ENCODE results near the gene OXTR.
"Not testable (repeated sequence)": the region's sequence is repeated elsewhere in the genome, so short reads cannot be mapped to it uniquely, and the experiment has no call there.

OXTR gene

GRCh38 chr3:8739757-8740504, 29.5 kb downstream of the OXTR start:
- no peak for DNase-seq

DNA sequence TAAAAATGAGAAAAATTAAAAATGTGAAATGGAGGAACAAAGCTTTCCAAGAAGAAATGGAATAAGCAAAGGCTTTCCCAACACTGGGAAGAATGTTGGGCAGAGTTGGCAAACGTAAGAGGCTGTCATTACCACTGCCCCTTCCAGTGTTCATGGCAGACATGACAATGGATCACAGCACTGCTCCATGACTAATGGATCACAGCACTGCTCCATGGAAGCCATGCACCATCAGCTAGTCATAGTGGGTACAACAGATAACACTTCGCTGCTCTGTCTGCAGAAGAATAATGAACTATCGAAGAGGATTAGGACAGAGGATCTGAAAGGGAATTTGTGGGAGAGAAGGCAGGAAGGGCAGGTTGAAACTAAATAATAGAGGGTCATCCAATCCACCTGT, 30.8 kb downstream of the OXTR start:
- DNase-seq = no peak

DNA sequence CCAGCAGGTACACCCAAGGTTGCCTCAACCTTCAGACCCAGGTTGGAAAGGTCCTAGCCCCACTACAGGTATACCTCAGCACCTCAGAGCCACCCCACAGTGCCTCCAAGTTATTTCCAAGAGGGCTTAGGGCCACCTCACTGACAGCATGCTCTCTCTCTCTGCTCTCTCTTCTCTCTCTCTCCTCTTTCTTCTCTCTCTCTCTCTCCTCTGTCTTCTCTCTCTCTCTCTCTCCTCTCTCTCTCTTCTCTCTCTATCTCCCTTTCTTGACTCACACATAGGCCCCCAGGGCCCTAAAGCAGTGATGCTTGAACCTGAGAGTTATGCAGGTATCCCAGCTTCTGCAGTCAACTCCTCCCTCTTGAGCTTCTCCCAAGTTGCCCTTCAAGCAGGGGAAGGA, 31.6 kb downstream of the OXTR start:
- no peak for DNase-seq

GRCh38 chr3:8737301-8737700, 32.1 kb downstream of the OXTR start:
- no peak for DNase-seq

- no peak for DNase-seq
Observed at GRCh38 chr3:8736436-8736835, 33.0 kb downstream of the OXTR start.

GRCh38 chr3:8734908-8735307, 34.5 kb downstream of the OXTR start:
- no peak for DNase-seq

DNA sequence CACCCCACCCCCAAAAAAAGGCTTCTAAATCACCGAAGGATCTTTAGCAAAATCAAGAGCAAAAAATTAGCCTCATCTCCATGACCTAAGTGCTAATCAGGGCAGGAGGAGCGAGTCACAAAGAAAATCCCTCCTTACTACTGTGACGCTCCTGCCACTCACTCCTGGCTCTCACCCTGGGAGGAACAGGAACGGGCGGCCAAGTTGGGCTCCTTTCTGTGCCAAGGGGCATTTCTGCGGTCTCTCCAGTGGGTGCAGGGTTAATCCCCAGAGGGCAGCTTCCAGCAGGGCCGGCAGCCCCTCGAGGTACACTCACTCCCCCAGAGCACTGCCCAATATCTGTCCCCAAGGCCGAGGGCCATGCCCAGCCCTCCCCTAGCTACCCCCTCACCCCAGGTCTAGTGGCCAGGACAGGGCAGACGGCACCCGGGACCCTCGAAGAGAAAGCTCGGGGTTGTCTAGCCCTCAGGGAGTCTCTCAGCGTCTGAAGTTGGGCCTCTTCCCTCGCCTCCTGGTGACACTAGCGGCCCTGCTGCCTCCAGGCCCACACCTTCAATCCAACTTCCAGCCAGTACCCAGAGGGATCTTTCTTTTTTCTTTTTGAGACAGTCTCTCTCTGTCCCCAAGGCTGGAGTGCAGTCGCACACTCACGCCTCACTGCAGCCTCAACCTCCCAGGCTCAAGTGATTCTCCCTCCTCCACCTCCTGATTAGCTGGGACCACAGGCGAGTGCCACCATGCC, 35.1 kb downstream of the OXTR start:
- DNase-seq = no peak

DNA sequence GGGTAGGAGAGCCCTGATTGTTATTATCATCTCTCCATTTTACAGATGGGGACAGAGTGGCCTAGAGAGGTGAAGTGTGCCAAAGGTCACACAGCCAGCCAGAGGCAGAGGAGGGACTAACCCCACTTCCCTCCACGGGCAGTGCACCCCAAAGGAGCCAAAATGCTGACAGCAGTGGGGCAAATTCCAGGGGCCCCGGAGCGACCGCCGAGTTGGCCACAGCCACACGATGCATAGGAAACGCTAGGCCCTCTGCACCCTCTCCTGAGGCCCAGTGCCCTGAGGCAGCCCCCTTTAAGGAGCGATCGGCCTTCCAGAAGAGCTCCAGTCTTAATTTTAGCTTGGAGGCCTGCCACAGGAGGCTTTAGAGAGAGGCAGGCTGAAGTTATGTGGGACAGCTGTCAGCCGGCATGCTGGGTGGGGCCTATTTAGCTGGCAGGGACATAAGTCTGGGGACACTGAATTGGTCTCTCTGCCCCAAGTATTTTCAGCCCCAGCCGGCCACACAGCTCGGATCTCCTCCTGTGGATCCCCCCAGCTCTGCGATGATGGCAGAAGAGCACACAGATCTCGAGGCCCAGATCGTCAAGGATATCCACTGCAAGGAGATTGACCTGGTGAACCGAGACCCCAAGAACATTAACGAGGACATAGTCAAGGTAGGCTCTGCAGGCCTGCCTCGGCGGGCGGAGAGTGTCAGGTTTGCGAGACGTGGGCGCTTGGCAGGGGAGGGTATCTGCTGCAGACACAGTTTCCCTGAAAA, 35.9 kb downstream of the OXTR start, which contains the start of gene CAV3:
Gene CAV3 (plus strand): TSS at position 471 of the 763 bp plus-strand sequence. CDS start 75 bp downstream, at position 546.
- no peak for DNase-seq

GRCh38 chr3:8732413-8732812, 37.0 kb downstream of the OXTR start:
- no peak for DNase-seq

DNA sequence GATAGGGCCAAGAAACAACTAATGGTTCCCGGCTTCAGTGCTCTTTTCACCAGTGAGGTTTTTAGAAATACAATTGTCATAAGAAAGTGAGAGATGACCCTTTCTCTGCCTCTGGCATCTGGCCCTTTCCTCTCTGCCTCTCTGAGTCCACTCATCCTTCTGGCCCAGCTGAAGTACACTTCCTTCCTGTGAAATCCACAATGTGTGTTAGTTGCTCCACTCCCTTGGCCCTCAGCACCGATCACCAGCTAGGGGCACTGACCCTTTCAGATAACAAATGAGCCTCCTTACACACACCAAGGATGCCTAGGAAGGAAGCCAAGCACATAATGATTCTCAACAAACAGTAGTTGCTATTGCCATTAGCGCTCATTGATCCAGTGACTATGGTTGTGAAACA, 38.8 kb downstream of the OXTR start:
- DNase-seq = no peak

GRCh38 chr3:8729479-8729878, 39.9 kb downstream of the OXTR start:
- no peak for DNase-seq

GRCh38 chr3:8727605-8728512, 41.6 kb downstream of the OXTR start:
- DNase-seq = no peak

DNA sequence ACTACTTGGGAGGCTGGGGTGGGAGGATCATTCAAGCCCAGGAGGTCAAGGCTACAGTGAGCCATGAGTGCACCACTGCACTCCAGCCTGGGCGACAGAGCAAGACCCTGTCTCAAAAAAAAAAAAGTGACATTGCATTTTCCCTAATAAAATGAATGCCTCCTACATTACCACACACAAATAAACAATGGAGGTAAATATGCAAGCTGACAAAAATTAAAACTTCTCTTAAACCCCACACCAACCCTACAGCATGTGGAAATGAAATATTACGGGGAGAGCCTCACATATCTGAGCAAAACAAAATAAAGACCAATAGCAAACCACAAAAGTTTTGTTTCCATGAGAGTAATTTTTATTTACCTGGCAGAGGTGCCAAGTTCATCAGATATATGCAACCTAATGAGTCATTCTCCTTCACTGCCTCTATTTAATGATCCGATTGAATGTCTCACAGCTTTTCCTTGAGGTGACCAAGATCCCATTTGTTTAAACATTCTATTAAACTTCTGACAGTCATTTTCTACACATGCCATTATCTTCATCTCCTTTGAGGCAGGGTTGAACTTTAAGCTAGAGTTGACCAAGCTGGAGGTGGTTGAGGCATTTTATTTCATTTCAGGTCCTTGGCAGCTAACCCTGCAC, 45.2 kb downstream of the OXTR start:
- no peak for DNase-seq

GRCh38 chr3:8723612-8724011, 45.8 kb downstream of the OXTR start:
- no peak for DNase-seq

DNA sequence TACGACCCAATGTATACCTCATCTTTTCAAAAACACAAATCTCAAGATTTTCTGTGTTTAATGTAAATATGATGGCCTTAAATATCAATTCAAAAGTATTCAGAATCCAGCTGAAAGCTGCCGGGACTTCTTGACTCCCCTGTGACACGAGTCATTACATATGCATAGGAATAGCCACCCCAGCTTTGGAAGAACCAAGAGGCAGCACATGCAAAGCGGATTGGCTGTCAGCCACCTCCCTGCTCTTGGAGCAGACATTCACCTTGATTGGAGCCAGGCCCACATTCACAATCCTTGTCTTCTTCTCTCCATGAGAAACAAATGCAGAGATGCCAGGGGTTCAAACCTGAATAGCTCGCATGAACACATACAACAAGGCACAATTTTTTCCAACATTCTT, 46.6 kb downstream of the OXTR start:
- no peak for DNase-seq

DNA sequence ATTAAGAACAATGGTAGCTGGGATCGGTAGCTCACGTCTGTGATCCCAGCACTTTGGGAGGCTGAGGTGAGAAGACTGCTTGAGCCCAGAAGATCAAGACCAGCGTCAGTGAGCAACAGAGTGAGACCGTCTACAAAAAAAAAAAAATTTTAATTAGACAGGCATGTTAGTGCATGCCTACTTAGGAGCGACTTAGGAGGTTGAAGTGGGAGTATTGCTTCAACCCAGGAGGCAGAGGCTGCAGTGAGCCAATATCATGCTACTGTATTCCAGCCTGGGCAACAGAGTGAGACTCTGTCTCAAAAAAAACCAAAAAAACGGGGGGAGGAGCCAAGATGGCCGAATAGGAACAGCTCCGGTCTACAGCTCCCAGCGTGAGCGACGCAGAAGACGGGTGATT, 53.7 kb downstream of the OXTR start:
- DNase-seq = not testable (repeated sequence)

DNA sequence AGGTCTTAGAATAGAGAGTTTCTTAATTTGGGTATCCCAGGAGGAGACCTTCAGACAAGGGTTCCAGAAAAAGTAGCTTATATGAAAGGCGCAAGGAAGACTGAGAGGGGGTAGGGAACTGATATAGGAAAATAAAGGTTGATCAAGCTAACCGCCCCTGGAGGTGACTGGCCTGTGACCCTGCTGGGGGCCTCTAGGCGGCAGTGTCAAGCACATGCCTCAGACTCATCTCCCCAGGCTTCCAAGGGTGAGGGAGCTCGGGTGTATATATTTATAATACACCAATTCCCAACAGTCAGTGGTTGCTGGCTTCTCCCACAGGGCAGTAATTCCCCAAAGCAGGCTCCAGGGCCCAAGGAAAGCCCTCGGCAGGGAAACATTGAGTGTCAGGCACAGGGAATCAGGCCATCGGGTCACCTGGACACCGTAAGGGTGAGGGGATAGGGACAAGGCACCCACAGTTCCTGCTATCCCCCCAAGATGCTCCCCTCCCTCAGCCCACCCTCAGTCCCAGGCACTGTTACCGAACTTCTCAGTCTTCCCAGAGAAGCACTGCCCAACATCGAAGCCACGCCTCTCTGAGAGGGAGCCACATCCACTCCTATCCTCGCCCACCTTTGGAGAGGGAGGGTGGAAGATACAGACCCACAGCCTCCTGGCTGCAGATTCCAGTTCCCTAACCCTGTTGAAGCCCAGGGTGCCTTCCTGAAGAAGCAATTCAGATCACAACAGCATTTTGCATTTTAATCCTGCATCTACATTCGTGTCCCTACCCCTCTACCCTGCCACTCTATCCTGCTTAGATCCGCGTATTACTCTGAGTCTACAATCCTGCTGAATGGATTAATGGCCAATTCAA, 55.3 kb downstream of the OXTR start:
- no peak for DNase-seq

DNA sequence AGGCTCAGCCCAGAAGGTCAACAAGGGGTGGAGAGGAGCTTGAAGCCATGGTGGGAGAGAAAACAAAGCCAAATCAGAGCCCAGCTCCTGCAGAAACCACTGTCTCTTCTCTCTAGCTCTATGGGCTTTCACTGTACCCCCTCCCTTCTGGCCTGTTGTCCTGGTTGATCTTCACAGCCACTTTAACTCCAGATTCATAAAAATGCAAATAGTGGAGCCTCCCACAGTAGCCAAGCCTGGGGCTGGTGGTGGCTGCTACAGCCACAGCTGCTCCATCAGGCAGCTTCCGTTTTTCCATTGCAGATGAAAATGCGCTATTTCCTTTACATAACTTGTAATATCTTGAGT, 56.5 kb downstream of the OXTR start:
- DNase-seq = no peak

DNA sequence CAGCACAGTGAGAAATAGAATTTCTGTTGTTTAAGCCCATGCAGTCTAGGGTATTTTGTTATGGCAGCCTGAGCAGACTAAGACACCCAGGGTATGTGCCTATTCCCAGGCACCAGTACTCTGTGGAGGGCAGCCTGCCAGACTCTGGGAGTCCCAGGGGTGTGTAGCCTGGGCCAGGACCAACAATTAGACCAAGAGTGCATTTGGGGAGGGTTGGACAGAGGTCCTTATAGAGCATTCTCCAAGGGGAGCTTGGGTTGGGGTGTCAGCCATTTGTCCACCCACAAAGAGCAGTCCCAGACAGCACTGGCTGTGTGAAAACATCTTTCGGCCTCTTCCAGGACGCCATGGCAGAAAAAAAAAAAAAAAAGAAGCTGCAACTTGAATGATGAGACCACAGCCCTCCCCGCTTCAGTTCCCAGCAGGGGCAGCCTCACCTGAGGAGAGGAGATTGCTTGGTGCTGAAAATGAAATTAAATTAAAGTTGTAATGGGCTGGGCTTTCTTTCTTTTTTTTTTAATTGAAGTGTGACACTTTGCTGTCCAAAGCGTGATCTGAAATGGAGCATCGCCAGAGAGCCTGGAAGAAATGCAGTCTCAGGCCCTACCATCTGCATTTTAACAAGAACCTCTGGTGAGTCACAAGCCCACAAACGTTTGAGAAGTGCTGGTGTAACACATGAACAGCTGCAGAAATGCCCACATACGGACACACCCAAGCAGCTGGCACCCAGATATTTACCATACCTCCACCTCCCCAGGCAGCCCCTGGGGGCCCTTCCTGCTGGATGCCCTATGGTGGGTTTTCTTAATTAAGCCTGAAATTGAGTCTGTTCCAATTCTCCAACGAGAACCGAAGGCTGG, 57.1 kb downstream of the OXTR start:
- no peak for DNase-seq

All from CD4-positive, alpha-beta T cell treated with Interleukin-17A for 4 hours (primary cell).